ENCODE results near the gene ERAP2. TPM values are rescaled to one million over a fixed set of nuclear protein-coding genes. Genes with fewer than 3 reads are reported as not detected.
A peak's percentile ranks its signal among the peaks of the same experiment; 100 is the strongest.

Gene ERAP2
- total RNA-seq, 1 experiment from 2014 or later: 4.5 TPM

GRCh38 chr5:96934708-96935558, 58.6 kb downstream of the ERAP2 start:
- H3K9me3 ChIP-seq: no peaks in the 10 kb centered on the region
- DNase-seq: peak; percentile 95 to 98
- no peaks in the 10 kb centered on the region for H3K36me3 ChIP-seq (ENCODE audit: control insufficient read depth, insufficient read depth, low read length)
- ChIA-PET CTCF (no interaction called here), POLR2A (no interaction called here)
- Mint-ChIP-seq H3K9me3 (ENCODE audit: unreplicated experiment) (no peaks in the 10 kb centered on the region), H3K4me3 (ENCODE audit: unreplicated experiment) (peak overlapping the region; percentile 97), H3K4me1 (ENCODE audit: low read depth, unreplicated experiment) (peaks cover 24% of the 10 kb centered on the region), H3K36me3 (ENCODE audit: insufficient read depth, unreplicated experiment) (peaks cover 23% of the 10 kb centered on the region), H3K27me3 (ENCODE audit: insufficient read depth, unreplicated experiment) (no peaks in the 10 kb centered on the region), H3K27ac (ENCODE audit: unreplicated experiment) (peak overlapping the region; percentile 97)
- H3K27me3 ChIP-seq (replicated peaks; ENCODE audit: control insufficient read depth, insufficient read depth, low read length): no peaks in the 10 kb centered on the region
- BruUV-seq (replicated peaks): no TSS peak
- H3K4me1 ChIP-seq: peaks cover 13% of the 10 kb centered on the region; the same call in 1 of the 2 replicates
- H3K4me3 ChIP-seq (ENCODE audit: low read depth, low read length): peak overlapping the region; percentile 90
- intact Hi-C loops (cut with micrococcal nuclease; ENCODE audit: unreplicated experiment): loop anchor here (1.0 to 10.0 kb wide), 8 partner anchors 26 to 1990 kb away; partner anchors contain the start of genes CHD1, ERAP1 and ERAP2
- TF ChIP-seq CTCF (IDR thresholded peaks at IDR 0.05; ENCODE audit: insufficient read depth in 1 of 2, low read depth in 1 of 2, low read length in 1 of 2, severe bottlenecking in 1 of 2, unreplicated experiment in 1 of 2): no peak

GRCh38 chr5:96935559-96936430, 59.5 kb downstream of the ERAP2 start, which contains the start of gene LNPEP:
TSS of gene LNPEP (plus strand) at chr5:96936080. CDS start at chr5:96936156, 76 bp downstream.
- H3K27me3 ChIP-seq (replicated peaks; ENCODE audit: control insufficient read depth, insufficient read depth, low read length): no peaks in the 10 kb centered on the region
- Mint-ChIP-seq H3K4me3 (ENCODE audit: unreplicated experiment) (peak within 1 kb of the TSS; percentile 97), H3K27ac (ENCODE audit: unreplicated experiment) (peak within 1 kb of the TSS; percentile 97), H3K4me1 (ENCODE audit: low read depth, unreplicated experiment) (peaks cover 19% of the 10 kb centered on the region), H3K9me3 (ENCODE audit: unreplicated experiment) (no peaks in the 10 kb centered on the region), H3K27me3 (ENCODE audit: insufficient read depth, unreplicated experiment) (no peaks in the 10 kb centered on the region), H3K36me3 (ENCODE audit: insufficient read depth, unreplicated experiment) (peaks cover 23% of the 10 kb centered on the region)
- TF ChIP-seq CTCF (IDR thresholded peaks at IDR 0.05; ENCODE audit: insufficient read depth in 1 of 2, low read depth in 1 of 2, low read length in 1 of 2, severe bottlenecking in 1 of 2, unreplicated experiment in 1 of 2): no peak
- peak; percentile 98 for DNase-seq
- CTCF ChIA-PET: interaction anchor here (0.6 to 1.4 kb wide), 4 partner anchors 17 to 183 kb away, joined by 3 to 8 read pairs (median 3); no protein-coding TSS in a partner anchor
- POLR2A ChIA-PET: interaction anchor here (0.5 to 0.9 kb wide), 4 partner anchors 58 to 1205 kb away, joined by 3 to 12 read pairs (median 3); partner anchors contain the start of gene RHOBTB3
- intact Hi-C loops (cut with micrococcal nuclease; ENCODE audit: unreplicated experiment): loop anchor here (1.0 to 10.0 kb wide), 10 partner anchors 27 to 1989 kb away; partner anchors contain the start of genes CHD1, ERAP1 and LIX1
- BruUV-seq (replicated peaks): no TSS peak
- H3K4me3 ChIP-seq (ENCODE audit: low read depth, low read length): peak within 1 kb of the TSS; percentile 90
- H3K9me3 ChIP-seq: no peaks in the 10 kb centered on the region
- H3K36me3 ChIP-seq (ENCODE audit: control insufficient read depth, insufficient read depth, low read length): no peaks in the 10 kb centered on the region
- peaks cover 13% of the 10 kb centered on the region; the same call in 1 of the 2 replicates for H3K4me1 ChIP-seq
